AG09319 (cell line): ENCODE data around the gene TSPOAP1.

ENCODE experiments used
- DNase-seq: peaks from one replicate; pipeline ENCODE4 v3.0.0-alpha.2; 2010; ENCODE audit warnings: low read depth; ENCODE audit errors: extremely low read depth
- CTCF ChIP-seq: IDR thresholded peaks from 2 replicates; pipeline ENCODE4 v1.5.1; 2011; ENCODE audit warnings: low read depth, mild to moderate bottlenecking, inconsistent platforms, low read length, moderate library complexity

Gene TSPOAP1

GRCh38 chr17:58272367-58273280 is 56.0 kb downstream of the TSPOAP1 start:
- DNase-seq, result no peak

GRCh38 chr17:58271216-58271931 is 57.2 kb downstream of the TSPOAP1 start:
- TF ChIP-seq CTCF, result no peak

More at GRCh38 chr17:58272367-58273280, 56.0 kb downstream of the TSPOAP1 start:
- no peak for TF ChIP-seq CTCF

GRCh38 chr17:58270476-58271215 is 57.9 kb downstream of the TSPOAP1 start:
- TF ChIP-seq CTCF, result no peak
- DNase-seq, result no peak

More at GRCh38 chr17:58271216-58271931, 57.2 kb downstream of the TSPOAP1 start:
- DNase-seq, result no peak

GRCh38 chr17:58269557-58270291 is 58.9 kb downstream of the TSPOAP1 start:
- no peak for TF ChIP-seq CTCF
- no peak for DNase-seq

GRCh38 chr17:58268774-58269556 is 59.6 kb downstream of the TSPOAP1 start:
- no peak for DNase-seq
- TF ChIP-seq CTCF, result no peak

GRCh38 chr17:58268326-58268725 is 60.3 kb downstream of the TSPOAP1 start:
- no peak for TF ChIP-seq CTCF
- DNase-seq, result no peak
